Panc1 (cell line): ENCODE data around the gene PDCD1.
"Not testable (repeated sequence)": the region's sequence is repeated elsewhere in the genome, so short reads cannot be mapped to it uniquely, and the experiment has no call there.

Source experiments
- POLR2AphosphoS5 ChIP-seq: IDR thresholded peaks from 2 replicates; pipeline ENCODE4 v1.6.1; 2012; ENCODE audit warnings: mild to moderate bottlenecking, low read depth, low read length, moderate library complexity
- TF ChIP-seq, protein P1 (sequence below), 2 experiments: IDR thresholded peaks; 2 replicates each; pipeline ENCODE4 v1.6.1; 2011 to 2012; ENCODE audit warnings: low read depth in 2 of 2, control low read depth in 1 of 2, low read length in 1 of 2, mild to moderate bottlenecking in 1 of 2, moderate library complexity in 1 of 2; ENCODE audit not compliant: insufficient read depth in 1 of 2

DNA sequence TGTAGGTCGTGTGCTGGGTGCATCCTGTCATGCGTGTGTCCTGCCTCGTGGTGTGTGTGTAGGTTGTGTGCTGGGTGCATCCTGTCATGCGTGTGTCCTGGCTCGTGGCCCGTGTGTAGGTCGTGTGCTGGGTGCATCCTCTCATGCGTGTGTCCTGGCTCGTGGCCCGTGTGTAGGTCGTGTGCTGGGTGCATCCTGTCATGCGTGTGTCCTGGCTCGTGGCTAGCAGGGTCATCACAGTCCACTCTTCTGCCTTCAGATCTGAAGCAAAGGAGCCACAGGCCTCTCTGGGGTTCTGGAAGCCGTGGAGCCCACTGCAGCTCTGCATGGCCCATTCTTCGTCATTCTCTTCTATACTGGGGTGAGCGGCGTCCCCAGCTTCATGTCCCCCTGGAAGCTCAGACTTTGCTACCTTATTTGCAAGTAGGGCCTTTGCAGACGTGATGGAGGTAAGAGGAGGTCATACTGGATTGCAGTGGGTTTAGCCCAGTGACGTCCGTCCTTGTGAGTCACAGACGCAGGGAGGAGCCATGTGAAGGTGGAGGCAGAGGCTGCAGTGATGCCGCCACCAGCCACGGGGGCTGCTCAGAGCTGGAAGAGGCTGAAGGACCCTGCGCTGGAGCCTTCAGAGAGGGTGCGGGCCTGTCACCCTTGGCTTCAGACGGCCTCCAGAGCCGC lies 38.6 kb downstream of the PDCD1 start:
- not testable (repeated sequence) for TF ChIP-seq POLR2AphosphoS5
- TF ChIP-seq, protein P1, sequence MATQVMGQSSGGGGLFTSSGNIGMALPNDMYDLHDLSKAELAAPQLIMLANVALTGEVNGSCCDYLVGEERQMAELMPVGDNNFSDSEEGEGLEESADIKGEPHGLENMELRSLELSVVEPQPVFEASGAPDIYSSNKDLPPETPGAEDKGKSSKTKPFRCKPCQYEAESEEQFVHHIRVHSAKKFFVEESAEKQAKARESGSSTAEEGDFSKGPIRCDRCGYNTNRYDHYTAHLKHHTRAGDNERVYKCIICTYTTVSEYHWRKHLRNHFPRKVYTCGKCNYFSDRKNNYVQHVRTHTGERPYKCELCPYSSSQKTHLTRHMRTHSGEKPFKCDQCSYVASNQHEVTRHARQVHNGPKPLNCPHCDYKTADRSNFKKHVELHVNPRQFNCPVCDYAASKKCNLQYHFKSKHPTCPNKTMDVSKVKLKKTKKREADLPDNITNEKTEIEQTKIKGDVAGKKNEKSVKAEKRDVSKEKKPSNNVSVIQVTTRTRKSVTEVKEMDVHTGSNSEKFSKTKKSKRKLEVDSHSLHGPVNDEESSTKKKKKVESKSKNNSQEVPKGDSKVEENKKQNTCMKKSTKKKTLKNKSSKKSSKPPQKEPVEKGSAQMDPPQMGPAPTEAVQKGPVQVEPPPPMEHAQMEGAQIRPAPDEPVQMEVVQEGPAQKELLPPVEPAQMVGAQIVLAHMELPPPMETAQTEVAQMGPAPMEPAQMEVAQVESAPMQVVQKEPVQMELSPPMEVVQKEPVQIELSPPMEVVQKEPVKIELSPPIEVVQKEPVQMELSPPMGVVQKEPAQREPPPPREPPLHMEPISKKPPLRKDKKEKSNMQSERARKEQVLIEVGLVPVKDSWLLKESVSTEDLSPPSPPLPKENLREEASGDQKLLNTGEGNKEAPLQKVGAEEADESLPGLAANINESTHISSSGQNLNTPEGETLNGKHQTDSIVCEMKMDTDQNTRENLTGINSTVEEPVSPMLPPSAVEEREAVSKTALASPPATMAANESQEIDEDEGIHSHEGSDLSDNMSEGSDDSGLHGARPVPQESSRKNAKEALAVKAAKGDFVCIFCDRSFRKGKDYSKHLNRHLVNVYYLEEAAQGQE (IDR thresholded peaks at IDR 0.05; ENCODE audit: insufficient read depth in 1 of 2, low read depth in 2 of 2, low read length in 1 of 2): not testable (repeated sequence)
